Kidney epithelial cell (primary cell): Measurements from ENCODE around the gene WNT16. TPM values are rescaled to one million over a fixed set of nuclear protein-coding genes. Genes with fewer than 3 reads are reported as not detected.

ENCODE experiments used
- DNase-seq: peaks from one replicate; pipeline ENCODE4 v3.0.0-alpha.2; 2010; ENCODE audit warnings: low read depth
- H3K27me3 ChIP-seq: 2 replicates; pipeline ENCODE4 v1.6.0; 2011; ENCODE audit warnings: low read length; ENCODE audit not compliant: control insufficient read depth, insufficient read depth
- H3K36me3 ChIP-seq: 2 replicates; pipeline ENCODE4 v1.5.1; 2011; ENCODE audit warnings: low read length; ENCODE audit not compliant: control insufficient read depth, insufficient read depth
- H3K4me3 ChIP-seq: 2 replicates; pipeline ENCODE4 v1.5.1; 2011; ENCODE audit warnings: low read depth, mild to moderate bottlenecking, control low read depth, low read length
- total RNA-seq: library from RNA; depleted of rRNA; stranded (reverse); fragments of >200 nt; gene quantifications from 2 replicates; pipeline ENCODE4 v1.2.3, GENCODE V29; 2015
- TF ChIP-seq, protein P1 (sequence below): IDR thresholded peaks from 2 replicates; pipeline ENCODE4 v1.5.1; 2011; ENCODE audit warnings: mild to moderate bottlenecking, moderate library complexity, low read length, control low read depth, inconsistent platforms; ENCODE audit not compliant: insufficient read depth, poor library complexity, severe bottlenecking

Gene WNT16
- total RNA-seq, 1 donor from 2014 or later: not detected

DNA sequence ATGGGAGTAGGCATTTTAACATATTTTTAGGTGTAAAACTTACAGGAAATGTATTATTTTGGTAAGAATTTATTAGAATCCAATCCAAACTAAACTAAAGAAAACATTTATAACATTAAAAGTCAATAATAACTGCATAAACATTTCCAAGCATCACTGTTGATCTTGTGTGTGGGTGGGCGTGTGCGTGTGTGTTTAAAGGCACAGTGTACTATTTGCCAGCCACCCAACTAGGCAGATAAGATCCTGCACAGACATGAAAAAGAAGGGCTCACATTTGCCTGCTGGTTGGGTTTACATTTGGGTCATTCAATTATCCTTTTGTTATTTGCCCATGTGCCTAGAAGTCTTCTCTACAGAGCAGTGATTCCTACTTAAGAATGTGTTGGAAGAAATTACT, 31.0 kb upstream of the WNT16 start:
- TF ChIP-seq, protein P1, sequence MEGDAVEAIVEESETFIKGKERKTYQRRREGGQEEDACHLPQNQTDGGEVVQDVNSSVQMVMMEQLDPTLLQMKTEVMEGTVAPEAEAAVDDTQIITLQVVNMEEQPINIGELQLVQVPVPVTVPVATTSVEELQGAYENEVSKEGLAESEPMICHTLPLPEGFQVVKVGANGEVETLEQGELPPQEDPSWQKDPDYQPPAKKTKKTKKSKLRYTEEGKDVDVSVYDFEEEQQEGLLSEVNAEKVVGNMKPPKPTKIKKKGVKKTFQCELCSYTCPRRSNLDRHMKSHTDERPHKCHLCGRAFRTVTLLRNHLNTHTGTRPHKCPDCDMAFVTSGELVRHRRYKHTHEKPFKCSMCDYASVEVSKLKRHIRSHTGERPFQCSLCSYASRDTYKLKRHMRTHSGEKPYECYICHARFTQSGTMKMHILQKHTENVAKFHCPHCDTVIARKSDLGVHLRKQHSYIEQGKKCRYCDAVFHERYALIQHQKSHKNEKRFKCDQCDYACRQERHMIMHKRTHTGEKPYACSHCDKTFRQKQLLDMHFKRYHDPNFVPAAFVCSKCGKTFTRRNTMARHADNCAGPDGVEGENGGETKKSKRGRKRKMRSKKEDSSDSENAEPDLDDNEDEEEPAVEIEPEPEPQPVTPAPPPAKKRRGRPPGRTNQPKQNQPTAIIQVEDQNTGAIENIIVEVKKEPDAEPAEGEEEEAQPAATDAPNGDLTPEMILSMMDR: no peak
- no peak overlapping the region for H3K4me3 ChIP-seq
- no peak for DNase-seq
- no peaks in the 10 kb centered on the region for H3K36me3 ChIP-seq
- H3K27me3 ChIP-seq: no peaks in the 10 kb centered on the region

DNA sequence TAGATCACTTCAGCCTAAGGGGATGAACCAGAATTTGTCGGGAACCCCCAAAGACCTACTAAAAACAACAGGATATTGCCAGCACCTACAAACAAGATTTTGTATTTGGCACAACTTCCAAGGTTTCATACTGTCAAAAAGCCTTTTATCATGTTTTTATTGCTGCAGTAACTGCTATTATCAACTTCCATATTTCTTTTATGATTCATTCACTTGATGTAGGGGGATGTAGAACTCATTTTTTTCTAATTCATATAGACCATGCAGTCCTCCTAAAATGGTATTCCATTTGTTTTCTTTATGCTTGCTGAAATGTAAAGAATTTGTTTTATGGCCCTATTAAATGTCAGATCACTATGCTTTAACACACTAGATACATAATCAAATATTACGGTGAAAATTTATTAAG, 30.0 kb upstream of the WNT16 start:
- Histone ChIP-seq H3K4me3 (no peak overlapping the region), H3K27me3 (no peaks in the 10 kb centered on the region), H3K36me3 (no peaks in the 10 kb centered on the region)
- DNase-seq: no peak
- TF ChIP-seq, protein P1: no peak

DNA sequence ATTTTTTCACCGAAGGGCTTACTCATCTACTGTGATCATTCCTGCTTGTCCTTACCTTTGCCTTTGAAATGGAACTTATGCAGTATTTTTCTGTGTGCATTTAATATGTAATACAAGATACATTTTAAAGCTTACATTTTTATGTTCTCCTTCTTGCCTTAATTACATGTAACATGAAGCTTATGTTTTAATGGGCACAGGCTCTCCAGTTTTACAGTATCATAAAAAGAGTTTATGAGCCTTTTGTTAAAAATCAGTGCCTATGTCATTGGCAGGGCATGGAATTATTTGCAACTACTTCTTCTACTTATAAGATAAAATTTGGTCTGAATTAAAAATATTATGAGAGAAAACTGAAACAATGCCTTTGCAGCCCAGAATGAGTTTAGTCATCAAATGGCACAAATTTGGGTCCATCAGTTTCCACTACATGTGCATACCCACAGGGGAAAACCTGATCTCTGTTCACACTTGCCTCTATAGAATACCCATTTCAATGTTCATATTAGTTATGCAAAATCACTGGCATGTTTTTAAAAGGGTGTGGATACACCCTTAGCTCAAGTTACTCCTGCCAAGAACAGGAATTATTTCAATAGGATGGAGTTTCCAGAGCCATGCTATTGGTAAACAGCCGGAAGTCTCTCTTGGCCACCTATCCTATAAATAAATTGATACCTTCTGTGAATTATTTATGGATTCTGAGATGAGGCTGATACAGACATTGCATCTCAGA, 27.9 kb upstream of the WNT16 start:
- Histone ChIP-seq H3K27me3 (no peaks in the 10 kb centered on the region), H3K4me3 (no peak overlapping the region), H3K36me3 (no peaks in the 10 kb centered on the region)
- no peak for DNase-seq
- TF ChIP-seq, protein P1: no peak

DNA sequence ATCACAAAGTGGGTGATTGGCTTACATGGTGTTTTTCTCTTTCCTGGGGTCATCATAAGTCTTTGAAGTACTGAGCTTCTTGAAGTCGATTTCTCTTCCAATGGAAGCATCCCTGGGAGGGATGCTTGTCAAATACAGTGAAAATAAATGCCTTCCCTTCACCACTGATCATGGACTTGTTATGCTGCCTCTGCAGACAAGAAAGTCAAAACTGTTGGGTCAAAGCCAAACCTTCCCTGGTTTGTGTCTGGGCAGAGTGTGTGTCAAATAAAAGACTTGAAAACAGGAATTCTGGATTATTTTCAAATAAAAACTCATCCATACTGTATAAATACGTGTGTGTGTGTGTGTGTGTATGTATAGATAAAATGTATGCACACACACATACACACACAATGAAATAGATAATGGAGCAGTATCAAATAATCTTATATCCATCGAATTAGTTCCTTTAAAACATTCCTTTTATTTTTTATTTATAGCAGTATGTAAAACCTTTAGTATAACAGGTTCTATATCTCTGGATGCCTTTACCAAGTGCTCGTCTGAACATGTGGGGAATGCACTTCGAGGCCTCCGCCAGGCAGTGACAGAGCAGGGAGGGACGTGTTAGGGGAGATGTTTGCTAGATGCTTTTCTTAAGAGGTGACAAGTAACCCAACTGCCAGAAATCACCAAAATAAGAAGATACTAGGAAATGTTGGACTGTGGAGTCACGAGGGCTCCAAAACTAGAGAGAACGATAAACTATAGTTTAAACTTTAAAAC, 27.2 kb upstream of the WNT16 start:
- TF ChIP-seq, protein P1: no peak
- Histone ChIP-seq H3K4me3 (no peak overlapping the region), H3K36me3 (no peaks in the 10 kb centered on the region), H3K27me3 (no peaks in the 10 kb centered on the region)
- DNase-seq: no peak

DNA sequence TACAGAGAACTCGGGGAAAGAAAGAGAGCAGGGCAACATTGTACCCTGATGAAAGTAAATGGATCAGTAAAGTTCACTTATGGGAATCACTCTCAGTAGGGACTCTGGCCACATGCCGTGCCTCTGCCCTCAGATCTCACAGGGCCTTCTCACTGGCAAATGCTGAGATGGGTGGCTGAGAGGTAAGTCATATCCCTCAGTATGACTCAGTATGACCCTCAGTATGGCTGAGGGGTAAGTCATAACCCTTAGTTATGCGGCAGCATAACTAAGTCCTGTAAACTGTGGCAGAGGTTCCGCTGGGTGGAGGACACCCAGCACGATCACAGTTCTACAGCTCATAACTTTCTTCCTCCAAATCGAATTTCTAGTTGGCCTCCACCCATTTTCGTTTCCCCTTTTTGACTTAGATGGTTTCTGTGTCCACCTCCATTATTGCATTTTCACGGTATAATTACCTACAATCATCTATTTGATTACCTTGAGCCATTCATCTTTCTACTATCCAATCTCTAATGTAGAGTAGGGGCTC, 26.5 kb upstream of the WNT16 start:
- no peak for DNase-seq
- TF ChIP-seq, protein P1: no peak
- Histone ChIP-seq H3K36me3 (no peaks in the 10 kb centered on the region), H3K27me3 (no peaks in the 10 kb centered on the region), H3K4me3 (no peak overlapping the region)
